Smooth muscle cell of the brain vasculature (primary cell): ENCODE data around the gene ADAMTS3.

ENCODE experiments used
- DNase-seq: peaks from one replicate; pipeline ENCODE4 v3.0.0-alpha.2; 2012; ENCODE audit warnings: low read depth, low spot score

ADAMTS3 gene

GRCh38 chr4:72418458-72418857, 150.6 kb downstream of the ADAMTS3 start:
- DNase-seq: peak; percentile 54

- DNase-seq: no peak
Measured at GRCh38 chr4:72410158-72410557, 158.9 kb downstream of the ADAMTS3 start.

- no peak for DNase-seq
Measured at GRCh38 chr4:72408568-72408967, 160.5 kb downstream of the ADAMTS3 start.

GRCh38 chr4:72405417-72405816, 163.6 kb downstream of the ADAMTS3 start:
- DNase-seq: no peak

GRCh38 chr4:72397314-72397713, 171.7 kb downstream of the ADAMTS3 start:
- DNase-seq: no peak

GRCh38 chr4:72394012-72394663, 174.9 kb downstream of the ADAMTS3 start:
- no peak for DNase-seq

GRCh38 chr4:72391281-72391680, 177.7 kb downstream of the ADAMTS3 start:
- DNase-seq: no peak

GRCh38 chr4:72390409-72390808, 178.6 kb downstream of the ADAMTS3 start:
- peak; percentile 23 for DNase-seq

- DNase-seq: no peak
Measured at GRCh38 chr4:72388521-72388920, 180.5 kb downstream of the ADAMTS3 start.

- no peak for DNase-seq
Measured at GRCh38 chr4:72387959-72388358, 181.1 kb downstream of the ADAMTS3 start.

GRCh38 chr4:72383439-72383838, 185.6 kb downstream of the ADAMTS3 start:
- no peak for DNase-seq

GRCh38 chr4:72378901-72379300, 190.1 kb downstream of the ADAMTS3 start:
- no peak for DNase-seq

- no peak for DNase-seq
Measured at GRCh38 chr4:72377491-72378194, 191.4 kb downstream of the ADAMTS3 start.

GRCh38 chr4:72376901-72377300, 192.1 kb downstream of the ADAMTS3 start:
- DNase-seq: no peak

GRCh38 chr4:72375073-72375736, 193.8 kb downstream of the ADAMTS3 start:
- no peak for DNase-seq

- DNase-seq: no peak
Measured at GRCh38 chr4:72374159-72374558, 194.9 kb downstream of the ADAMTS3 start.

GRCh38 chr4:72366601-72367000, 202.4 kb downstream of the ADAMTS3 start:
- no peak for DNase-seq

GRCh38 chr4:72365981-72366380, 203.0 kb downstream of the ADAMTS3 start:
- DNase-seq: no peak

- DNase-seq: no peak
Measured at GRCh38 chr4:72365016-72365415, 204.0 kb downstream of the ADAMTS3 start.

- no peak for DNase-seq
Measured at GRCh38 chr4:72360075-72360474, 208.9 kb downstream of the ADAMTS3 start.

- DNase-seq: no peak
Measured at GRCh38 chr4:72358483-72358882, 210.5 kb downstream of the ADAMTS3 start.

- DNase-seq: no peak
Measured at GRCh38 chr4:72357908-72358307, 211.1 kb downstream of the ADAMTS3 start.

- no peak for DNase-seq
Measured at GRCh38 chr4:72352711-72353110, 216.3 kb downstream of the ADAMTS3 start.
